ENCODE results near the gene ZBTB46. TPM values are rescaled to one million over a fixed set of nuclear protein-coding genes. Genes with fewer than 3 reads are reported as not detected.

The ZBTB46 gene
- polyA plus RNA-seq, 1 donor, result 18.1 TPM

DNA sequence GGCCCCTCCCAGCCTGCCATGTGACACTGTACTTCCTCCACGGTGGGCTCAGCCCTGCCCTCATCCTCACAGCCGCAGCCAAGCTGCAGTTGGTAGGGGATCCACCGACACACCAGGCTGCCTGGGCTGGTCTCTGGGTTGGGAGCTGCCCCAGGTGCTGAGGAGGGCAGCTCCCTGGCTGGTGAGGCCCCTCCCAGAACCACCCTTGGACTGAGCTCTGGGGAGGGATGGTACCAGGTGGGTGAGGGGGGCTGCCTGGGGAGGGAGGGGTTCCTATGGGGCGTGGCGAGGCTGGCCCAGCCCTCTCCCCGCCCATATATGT lies 134.8 kb downstream of the ZBTB46 start:
- DNase-seq (ENCODE audit: low read depth), result no peak

- no peak for DNase-seq (ENCODE audit: low read depth)
Measured at GRCh38 chr20:63695424-63696305, 135.4 kb downstream of the ZBTB46 start.

DNA sequence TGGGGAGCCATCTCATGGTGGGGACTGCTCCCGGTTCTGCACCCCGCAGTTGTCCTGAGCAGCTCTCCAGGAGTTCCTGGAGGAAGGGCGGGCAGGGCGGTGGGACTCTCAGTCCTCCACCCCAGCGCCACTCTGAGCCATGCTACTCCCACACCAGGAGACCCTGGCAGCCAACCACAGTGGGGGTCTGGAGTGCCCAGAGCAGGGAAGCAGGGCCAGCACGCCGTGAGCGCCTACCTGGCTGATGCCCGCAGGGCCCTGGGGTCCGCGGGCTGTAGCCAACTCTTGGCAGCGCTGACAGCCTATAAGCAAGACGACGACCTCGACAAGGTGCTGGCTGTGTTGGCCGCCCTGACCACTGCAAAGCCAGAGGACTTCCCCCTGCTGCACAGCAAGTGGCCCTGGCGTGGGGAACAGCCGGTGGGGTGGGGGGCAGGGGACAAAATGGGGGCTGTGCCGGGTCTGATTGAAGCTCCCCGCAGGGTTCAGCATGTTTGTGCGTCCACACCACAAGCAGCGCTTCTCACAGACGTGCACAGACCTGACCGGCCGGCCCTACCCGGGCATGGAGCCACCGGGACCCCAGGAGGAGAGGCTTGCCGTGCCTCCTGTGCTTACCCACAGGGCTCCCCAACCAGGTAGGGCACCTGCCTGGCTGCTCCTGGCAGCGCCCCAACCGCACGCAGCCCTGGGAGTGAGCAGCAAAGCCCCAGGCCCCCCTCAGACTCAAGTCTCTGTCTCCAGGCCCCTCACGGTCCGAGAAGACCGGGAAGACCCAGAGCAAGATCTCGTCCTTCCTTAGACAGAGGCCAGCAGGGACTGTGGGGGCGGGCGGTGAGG lies 136.3 kb downstream of the ZBTB46 start:
- DNase-seq (ENCODE audit: low read depth), result no peak

DNA sequence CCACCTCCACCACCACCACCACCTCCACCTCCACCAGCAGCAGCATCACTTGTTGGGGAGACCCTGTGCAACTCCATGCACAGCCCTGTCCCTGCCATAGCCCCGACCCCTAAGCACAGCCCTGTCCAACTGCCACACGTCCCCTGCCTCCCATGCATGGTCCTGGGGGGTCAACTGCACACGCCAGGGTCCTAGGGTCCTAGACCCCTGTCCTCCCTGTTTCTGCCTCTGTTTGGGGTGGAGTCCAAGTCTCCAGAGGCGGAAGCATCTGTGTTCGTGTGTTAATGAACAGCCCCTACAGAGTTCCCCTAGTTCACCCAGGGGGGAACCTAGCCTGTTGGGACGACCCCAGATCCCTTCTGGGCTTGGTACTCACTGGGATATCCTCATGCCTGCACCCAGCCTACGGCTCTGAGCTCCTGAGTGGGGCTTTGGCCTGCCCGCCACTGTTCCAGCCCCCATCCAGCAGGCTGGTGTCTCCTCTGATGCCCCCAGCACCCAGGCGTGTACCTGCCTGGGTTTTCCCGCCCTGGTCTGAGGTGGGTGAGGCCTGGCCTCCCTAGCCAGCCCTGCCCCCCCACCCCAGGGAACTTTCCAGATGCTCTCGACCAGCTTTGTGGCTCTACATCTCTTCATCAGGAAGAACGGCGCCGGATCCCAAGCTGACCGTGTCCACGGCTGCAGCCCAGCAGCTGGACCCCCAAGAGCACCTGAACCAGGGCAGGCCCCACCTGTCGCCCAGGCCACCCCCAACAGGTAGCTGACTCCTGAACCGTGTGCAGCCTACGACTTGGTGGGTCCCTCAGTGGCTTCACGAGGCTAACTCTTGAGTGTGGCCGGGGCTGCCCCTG lies 137.1 kb downstream of the ZBTB46 start:
- no peak for DNase-seq (ENCODE audit: low read depth)

Other genes starting within 250 kb of the ZBTB46 start
- 6.8 TPM for gene GMEB2, start 204.2 kb downstream of the ZBTB46 start, polyA plus RNA-seq (ENCODE audit: insufficient read length)
- 11.4 TPM for gene STMN3, start 177.8 kb downstream of the ZBTB46 start, polyA plus RNA-seq (ENCODE audit: insufficient read length)
- gene RTEL1, start 173.0 kb downstream of the ZBTB46 start, polyA plus RNA-seq (ENCODE audit: insufficient read length), result 11.0 TPM
- 1.6 TPM for gene TNFRSF6B, start 134.6 kb downstream of the ZBTB46 start, polyA plus RNA-seq (ENCODE audit: insufficient read length)
- gene ARFRP1, start 123.3 kb downstream of the ZBTB46 start, polyA plus RNA-seq (ENCODE audit: insufficient read length), result 25.3 TPM
- gene ZGPAT, start 123.2 kb downstream of the ZBTB46 start, polyA plus RNA-seq (ENCODE audit: insufficient read length), result 12.6 TPM
- 4.6 TPM for gene LIME1, start 94.6 kb downstream of the ZBTB46 start, polyA plus RNA-seq (ENCODE audit: insufficient read length)
- gene SLC2A4RG, start 91.5 kb downstream of the ZBTB46 start, polyA plus RNA-seq (ENCODE audit: insufficient read length), result 148 TPM
- gene ABHD16B, start 30.2 kb upstream of the ZBTB46 start, polyA plus RNA-seq (ENCODE audit: insufficient read length), result not detected
- gene TPD52L2, start 34.0 kb upstream of the ZBTB46 start, polyA plus RNA-seq (ENCODE audit: insufficient read length), result 76.8 TPM
- 32.6 TPM for gene DNAJC5, start 63.9 kb upstream of the ZBTB46 start, polyA plus RNA-seq (ENCODE audit: insufficient read length)
- gene UCKL1, start 125.2 kb upstream of the ZBTB46 start, polyA plus RNA-seq (ENCODE audit: insufficient read length), result 48.5 TPM
- gene ZNF512B, start 138.7 kb upstream of the ZBTB46 start, polyA plus RNA-seq (ENCODE audit: insufficient read length), result 23.0 TPM
- 3.0 TPM for gene SAMD10, start 148.4 kb upstream of the ZBTB46 start, polyA plus RNA-seq (ENCODE audit: insufficient read length)
- 55.3 TPM for gene PRPF6, start 149.9 kb upstream of the ZBTB46 start, polyA plus RNA-seq (ENCODE audit: insufficient read length)
- 1.4 TPM for gene C20orf204, start 204.9 kb upstream of the ZBTB46 start, polyA plus RNA-seq (ENCODE audit: insufficient read length)
- 10.8 TPM for gene SOX18, start 218.4 kb upstream of the ZBTB46 start, polyA plus RNA-seq (ENCODE audit: insufficient read length)
- 43.5 TPM for gene TCEA2, start 231.9 kb upstream of the ZBTB46 start, polyA plus RNA-seq (ENCODE audit: insufficient read length)
- 4.7 TPM for gene RGS19, start 248.3 kb upstream of the ZBTB46 start, polyA plus RNA-seq (ENCODE audit: insufficient read length)
- 1.1 TPM for gene OPRL1, start 248.8 kb upstream of the ZBTB46 start, polyA plus RNA-seq (ENCODE audit: insufficient read length)